ENCODE data around the gene RFC2. TPM values are rescaled to one million over a fixed set of nuclear protein-coding genes. Genes with fewer than 3 reads are reported as not detected.

The RFC2 gene
- total RNA-seq, 3 donors from 2014 or later (not counting 1 experiment from before 2014, with no cell fraction given), result 16.9 to 26.5 (median 20.5) TPM

DNA sequence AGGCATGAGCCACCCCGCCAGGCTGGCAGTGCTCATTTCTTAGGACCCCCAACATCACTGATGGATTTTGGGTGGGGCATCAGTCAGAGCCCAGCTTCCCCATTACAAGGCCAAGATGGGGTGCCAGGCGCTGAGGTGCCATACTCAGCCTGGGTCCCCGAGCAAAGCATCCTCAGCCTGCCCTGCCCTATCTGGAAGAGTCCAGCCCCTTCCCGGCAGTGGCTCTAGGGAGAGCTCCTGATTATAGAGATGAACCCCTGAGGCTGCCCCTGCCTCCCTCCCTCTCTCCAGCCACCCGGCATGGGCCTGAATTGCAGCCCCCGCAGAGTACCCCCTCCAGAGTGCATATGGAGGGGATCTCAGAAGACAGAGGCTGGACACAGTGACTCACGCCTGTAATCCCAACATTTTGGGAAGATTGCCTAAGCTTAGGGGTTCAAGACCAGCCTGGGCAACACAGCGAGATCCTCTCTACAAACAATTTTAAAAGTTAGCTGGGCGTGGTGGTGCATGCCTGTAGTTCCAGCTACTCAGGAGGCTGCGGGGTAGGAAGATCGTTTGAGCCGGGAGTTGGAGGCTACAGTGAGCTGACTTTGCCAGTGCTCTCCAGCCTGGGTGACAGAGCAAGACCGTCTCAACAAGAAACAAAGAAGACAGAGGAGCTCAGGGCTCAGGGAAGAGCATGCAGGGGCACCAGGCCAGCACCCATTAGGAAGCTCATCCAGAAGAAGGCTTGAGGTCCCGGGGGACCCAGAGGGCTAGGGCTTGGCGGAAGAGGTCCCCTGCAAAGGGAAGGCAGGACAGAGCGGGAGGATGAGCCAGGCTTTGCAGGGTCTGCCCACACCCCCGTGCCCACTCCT lies 31.1 kb downstream of the RFC2 start:
- ATAC-seq (no peak), DNase-seq (no peak)
- intact Hi-C loops (cut with micrococcal nuclease), result no loop called here
- Mint-ChIP-seq H3K9me3 (no peaks in the 10 kb centered on the region), H3K27ac (peak overlapping the region; percentile 59 to 69), H3K27me3 (ENCODE audit: low read depth in 2 of 2) (no peaks in the 10 kb centered on the region), H3K36me3 (no peaks in the 10 kb centered on the region), H3K4me3 (peak overlapping the region; percentile 49), H3K4me1 (peaks cover 24 to 51% of the 10 kb centered on the region in 2 donors)
- no peak overlapping the region for H3K27ac ChIP-seq (ENCODE audit: low read length)
- peaks cover 33% of the 10 kb centered on the region for H3K36me3 ChIP-seq (ENCODE audit: control insufficient read depth, insufficient read depth, low read length)
- no peaks in the 10 kb centered on the region for H3K27me3 ChIP-seq (ENCODE audit: control insufficient read depth, insufficient read depth, low read length)
- TF ChIP-seq, protein P1, sequence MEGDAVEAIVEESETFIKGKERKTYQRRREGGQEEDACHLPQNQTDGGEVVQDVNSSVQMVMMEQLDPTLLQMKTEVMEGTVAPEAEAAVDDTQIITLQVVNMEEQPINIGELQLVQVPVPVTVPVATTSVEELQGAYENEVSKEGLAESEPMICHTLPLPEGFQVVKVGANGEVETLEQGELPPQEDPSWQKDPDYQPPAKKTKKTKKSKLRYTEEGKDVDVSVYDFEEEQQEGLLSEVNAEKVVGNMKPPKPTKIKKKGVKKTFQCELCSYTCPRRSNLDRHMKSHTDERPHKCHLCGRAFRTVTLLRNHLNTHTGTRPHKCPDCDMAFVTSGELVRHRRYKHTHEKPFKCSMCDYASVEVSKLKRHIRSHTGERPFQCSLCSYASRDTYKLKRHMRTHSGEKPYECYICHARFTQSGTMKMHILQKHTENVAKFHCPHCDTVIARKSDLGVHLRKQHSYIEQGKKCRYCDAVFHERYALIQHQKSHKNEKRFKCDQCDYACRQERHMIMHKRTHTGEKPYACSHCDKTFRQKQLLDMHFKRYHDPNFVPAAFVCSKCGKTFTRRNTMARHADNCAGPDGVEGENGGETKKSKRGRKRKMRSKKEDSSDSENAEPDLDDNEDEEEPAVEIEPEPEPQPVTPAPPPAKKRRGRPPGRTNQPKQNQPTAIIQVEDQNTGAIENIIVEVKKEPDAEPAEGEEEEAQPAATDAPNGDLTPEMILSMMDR (IDR thresholded peaks at IDR 0.05), result no peak
- H3K9me3 ChIP-seq (ENCODE audit: control insufficient read depth, insufficient read depth, low read length), result no peaks in the 10 kb centered on the region
- 90% methylated on average over 17 of the region's 17 CpGs for WGBS (ENCODE audit: insufficient coverage)
- no peak overlapping the region for H3K4me3 ChIP-seq (ENCODE audit: low read length)
- peaks cover 57% of the 10 kb centered on the region for H3K4me1 ChIP-seq (ENCODE audit: control insufficient read depth, insufficient read depth, low read length)

DNA sequence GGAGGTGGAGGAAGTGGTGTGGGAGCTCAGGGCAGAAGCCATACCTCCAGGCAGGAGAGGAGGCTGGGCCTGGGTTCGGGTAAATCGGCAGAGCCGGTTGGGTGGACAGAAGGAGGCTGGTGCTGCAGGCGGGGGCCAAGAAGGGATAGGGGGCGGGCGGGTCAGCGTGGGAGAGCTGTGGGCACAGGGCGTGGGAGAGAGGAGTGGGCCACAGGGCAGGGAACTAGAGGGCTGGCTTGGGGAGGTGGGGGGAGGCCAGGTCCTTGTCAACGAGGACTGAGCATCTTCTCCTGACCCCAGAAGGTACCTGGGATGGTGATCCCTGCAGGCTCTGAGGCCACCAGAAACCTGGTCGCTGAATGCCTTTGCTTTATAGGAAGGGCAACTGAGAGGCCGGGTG lies 32.5 kb downstream of the RFC2 start:
- intact Hi-C loops (cut with micrococcal nuclease), result no loop called here
- Histone ChIP-seq H3K4me1 (ENCODE audit: control insufficient read depth, insufficient read depth, low read length) (peaks cover 62% of the 10 kb centered on the region), H3K9me3 (ENCODE audit: control insufficient read depth, insufficient read depth, low read length) (no peaks in the 10 kb centered on the region), H3K27ac (ENCODE audit: low read length) (no peak overlapping the region), H3K36me3 (ENCODE audit: control insufficient read depth, insufficient read depth, low read length) (peaks cover 32% of the 10 kb centered on the region), H3K27me3 (ENCODE audit: control insufficient read depth, insufficient read depth, low read length) (no peaks in the 10 kb centered on the region), H3K4me3 (ENCODE audit: low read length) (no peak overlapping the region)
- no peaks in the 10 kb centered on the region for H3K36me3 Mint-ChIP-seq
- H3K4me1 Mint-ChIP-seq, result peaks cover 31 to 58% of the 10 kb centered on the region in 2 donors
- no peak for DNase-seq
- TF ChIP-seq, protein P1 (IDR thresholded peaks at IDR 0.05), result no peak
- 92% methylated on average over 11 of the region's 11 CpGs for WGBS (ENCODE audit: insufficient coverage)
- no peak overlapping the region for H3K27ac Mint-ChIP-seq
- H3K27me3 Mint-ChIP-seq (ENCODE audit: low read depth in 2 of 2), result no peaks in the 10 kb centered on the region
- no peaks in the 10 kb centered on the region for H3K9me3 Mint-ChIP-seq
- no peak for ATAC-seq
- no peak overlapping the region for H3K4me3 Mint-ChIP-seq

DNA sequence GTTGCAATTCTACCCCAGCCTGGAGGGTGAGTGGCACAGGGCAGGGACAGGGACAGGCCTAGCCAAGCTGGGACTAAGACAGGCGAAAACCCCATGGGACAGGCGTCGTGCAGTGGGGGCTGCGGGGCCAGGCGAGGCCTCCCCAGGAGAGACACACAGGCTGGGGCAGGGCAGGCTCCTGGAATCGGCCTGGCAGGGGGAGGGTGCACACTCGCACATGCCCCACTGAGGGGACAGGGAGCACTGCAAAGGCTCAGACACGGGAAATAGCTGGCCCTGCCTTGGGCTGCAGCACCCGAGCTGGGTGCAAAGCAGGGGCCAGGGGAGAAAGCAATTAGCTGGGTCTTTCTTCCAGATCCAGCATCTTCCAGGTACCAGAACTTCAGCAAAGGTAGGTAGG lies 34.0 kb downstream of the RFC2 start:
- H3K4me1 Mint-ChIP-seq, result peaks cover 32 to 58% of the 10 kb centered on the region in 2 donors
- TF ChIP-seq, protein P1 (IDR thresholded peaks at IDR 0.05), result no peak
- WGBS (ENCODE audit: insufficient coverage), result 80% methylated on average over 9 of the region's 9 CpGs
- DNase-seq, result no peak
- no peaks in the 10 kb centered on the region for H3K36me3 Mint-ChIP-seq
- H3K4me3 Mint-ChIP-seq, result no peak overlapping the region
- no peaks in the 10 kb centered on the region for H3K9me3 ChIP-seq (ENCODE audit: control insufficient read depth, insufficient read depth, low read length)
- H3K27ac ChIP-seq (ENCODE audit: low read length), result no peak overlapping the region
- intact Hi-C loops (cut with micrococcal nuclease), result no loop called here
- peaks cover 62% of the 10 kb centered on the region for H3K4me1 ChIP-seq (ENCODE audit: control insufficient read depth, insufficient read depth, low read length)
- H3K27me3 Mint-ChIP-seq (ENCODE audit: low read depth in 2 of 2), result no peaks in the 10 kb centered on the region
- H3K9me3 Mint-ChIP-seq, result no peaks in the 10 kb centered on the region
- H3K27ac Mint-ChIP-seq, result no peak overlapping the region
- peaks cover 44% of the 10 kb centered on the region for H3K36me3 ChIP-seq (ENCODE audit: control insufficient read depth, insufficient read depth, low read length)
- no peak for ATAC-seq
- H3K4me3 ChIP-seq (ENCODE audit: low read length), result no peak overlapping the region
- H3K27me3 ChIP-seq (ENCODE audit: control insufficient read depth, insufficient read depth, low read length), result no peaks in the 10 kb centered on the region

Measured in natural killer cell (primary cell).